Measurements from ENCODE around the gene LEKR1.

GRCh38 chr3:156825795-156826143 is 384 bp upstream of the LEKR1 start:
- no peak for TF ChIP-seq CTCF (tag by site-specific recombination; IDR thresholded peaks at IDR 0.05)
- no peak for TF ChIP-seq ZNF274 (IDR thresholded peaks at IDR 0.05; ENCODE audit: low read length)
- TF ChIP-seq ZNF274 (tag by site-specific recombination; IDR thresholded peaks at IDR 0.05; ENCODE audit: borderline replicate concordance) = no peak
